A549 (cell line): ENCODE data around the gene DDR2. TPM values are rescaled to one million over a fixed set of nuclear protein-coding genes. Genes with fewer than 3 reads are reported as not detected.

Source experiments
- ATAC-seq, 2 experiments: fragments of 200-7000 bp in 1 of 2; fragments of >200 bp in 1 of 2; cut with Nextera tagmentation in 1 of 2; cut with Tn5 transposase in 1 of 2; 3 replicates each; pipeline versions ENCODE4 v1.8.0 to v1.9.1; 2018 to 2020; ENCODE audit warnings: mild to moderate bottlenecking in 1 of 2, moderate library complexity in 1 of 2
- CTCF ChIA-PET: fragments of 300-600 bp; sonication (Branson Sonifier 250); formaldehyde crosslinking; extraction: SDS; loops from one replicate; lab custom pipeline; 2021; ENCODE audit warnings: antibody characterized with exemption, inconsistent platforms; lab: Yijun Ruan, JAX
- POLR2A ChIA-PET: fragments of 350-600 bp; formaldehyde crosslinking; extraction: SDS; loops from one replicate; lab custom pipeline; 2021; ENCODE audit warnings: antibody characterized with exemption, inconsistent platforms; lab: Yijun Ruan, JAX
- DNase-seq, 2 experiments: peaks; one replicate each; pipeline versions ENCODE4 v3.0.0 to v3.0.0-alpha.2; 2011 to 2016; ENCODE audit warnings: low read depth in 1 of 2, low spot score in 1 of 2
- FAIRE-seq: peaks from 2 replicates; lab custom pipeline; 2011; peaks lifted over from hg19 to GRCh38; lab: Jason Lieb, UNC
- H3K27ac ChIP-seq, 2 experiments: fragments of >200 bp; sonication (Bioruptor Twin); formaldehyde crosslinking; 3 replicates each; pipeline ENCODE4 v1.5.1; 2016 to 2017
- H3K4me1 ChIP-seq: fragments of >200 bp; sonication (Bioruptor Twin); formaldehyde crosslinking; 3 replicates; pipeline ENCODE4 v1.6.1; 2016
- H3K4me2 ChIP-seq: fragments of >200 bp; sonication (Bioruptor Twin); formaldehyde crosslinking; 3 replicates; pipeline ENCODE4 v1.6.1; 2016
- H3K4me3 ChIP-seq: fragments of >200 bp; sonication (Bioruptor Twin); formaldehyde crosslinking; 3 replicates; pipeline ENCODE4 v1.5.1; 2016
- H3K9me3 ChIP-seq: fragments of >200 bp; sonication (Bioruptor Twin); formaldehyde crosslinking; 3 replicates; pipeline ENCODE4 v1.6.1; 2016
- BCL3 ChIP-seq: fragments of >200 bp; sonication (Bioruptor Twin); formaldehyde crosslinking; IDR thresholded peaks from 3 replicates; pipeline ENCODE4 v1.6.1; 2016
- CBX8 ChIP-seq: fragments of 200-600 bp; sonication (generic); IDR thresholded peaks from 2 replicates; pipeline ENCODE4 v1.6.1; 2016
- CHD4 ChIP-seq: fragments of 200-600 bp; sonication (generic); IDR thresholded peaks from 2 replicates; pipeline ENCODE4 v1.6.1; 2016; ENCODE audit warnings: antibody characterized with exemption, mild to moderate bottlenecking, borderline replicate concordance
- EHF ChIP-seq: fragments of 250-450 bp; sonication (Bioruptor Pico); IDR thresholded peaks from 2 replicates; pipeline ENCODE4 v1.5.0; 2020; ENCODE audit warnings: mild to moderate bottlenecking
- ELK1 ChIP-seq: fragments of 150-350 bp; IDR thresholded peaks from 2 replicates; pipeline ENCODE4 v1.6.1; 2014; ENCODE audit warnings: low read depth, mild to moderate bottlenecking, low read length
- EP300 ChIP-seq, 2 experiments: fragments of >200 bp; sonication (Bioruptor Twin); formaldehyde crosslinking; IDR thresholded peaks; 2 replicates in 1 of 2; 3 replicates in 1 of 2; pipeline ENCODE4 v1.6.1; 2016 to 2017
- FOXS1 ChIP-seq: fragments of 250-450 bp; sonication (Bioruptor Pico); IDR thresholded peaks from 2 replicates; pipeline ENCODE4 v1.5.0; 2020; ENCODE audit warnings: mild to moderate bottlenecking, moderate library complexity
- HES2 ChIP-seq: fragments of >200 bp; sonication (Bioruptor Twin); formaldehyde crosslinking; IDR thresholded peaks from 2 replicates; pipeline ENCODE4 v1.6.1; 2016
- HEYL ChIP-seq: fragments of 250-450 bp; sonication (Bioruptor Pico); IDR thresholded peaks from 2 replicates; pipeline ENCODE4 v1.8.0; 2021; ENCODE audit warnings: mild to moderate bottlenecking, moderate library complexity
- HOXB13 ChIP-seq: fragments of 250-450 bp; sonication (Bioruptor Pico); IDR thresholded peaks from 2 replicates; pipeline ENCODE4 v1.5.0; 2020; ENCODE audit warnings: low read depth, mild to moderate bottlenecking, moderate library complexity
- HOXB5 ChIP-seq: fragments of 250-450 bp; sonication (Bioruptor Pico); IDR thresholded peaks from 2 replicates; pipeline ENCODE4 v1.5.0; 2020; ENCODE audit warnings: mild to moderate bottlenecking, moderate library complexity
- JUN ChIP-seq, 2 experiments: fragments of >200 bp; sonication (Bioruptor Twin); formaldehyde crosslinking; IDR thresholded peaks; 2 replicates in 1 of 2; 3 replicates in 1 of 2; pipeline ENCODE4 v1.6.1; 2016 to 2017
- KDM5A ChIP-seq: fragments of 200-600 bp; sonication (generic); IDR thresholded peaks from 2 replicates; pipeline ENCODE4 v1.6.1; 2016; ENCODE audit warnings: antibody characterized with exemption, mild to moderate bottlenecking
- MAFK ChIP-seq: fragments of 450-650 bp; IDR thresholded peaks from 2 replicates; pipeline ENCODE4 v1.6.1; 2014; ENCODE audit not compliant: partially characterized antibody
- MAZ ChIP-seq: fragments of 150-350 bp; IDR thresholded peaks from 2 replicates; pipeline ENCODE4 v1.6.1; 2014; ENCODE audit warnings: antibody characterized with exemption, low read depth, low read length, borderline replicate concordance
- NFE2L2 ChIP-seq: fragments of 150-350 bp; conservative IDR thresholded peaks from 2 replicates; pipeline ENCODE4 v1.6.1; 2014; ENCODE audit warnings: low read length
- NPAS2 ChIP-seq: fragments of 250-450 bp; sonication (Bioruptor Pico); IDR thresholded peaks from 2 replicates; pipeline ENCODE4 v1.8.0; 2022; ENCODE audit warnings: mild to moderate bottlenecking, moderate library complexity, borderline replicate concordance
- NR3C1 ChIP-seq: fragments of >200 bp; sonication (Bioruptor Twin); formaldehyde crosslinking; IDR thresholded peaks from 3 replicates; pipeline ENCODE4 v1.6.1; 2017
- PBX3 ChIP-seq: IDR thresholded peaks from 2 replicates; pipeline ENCODE4 v1.6.1; 2012
- POLR2A ChIP-seq: IDR thresholded peaks from 2 replicates; pipeline ENCODE4 v1.6.1; 2012; ENCODE audit warnings: mild to moderate bottlenecking, low read length
- RAD21 ChIP-seq, 2 experiments: fragments of >200 bp in 1 of 2; sonication (Bioruptor Twin) in 1 of 2; formaldehyde crosslinking in 1 of 2; IDR thresholded peaks in 1 of 2; conservative IDR thresholded peaks in 1 of 2; 2 replicates in 1 of 2; 3 replicates in 1 of 2; pipeline ENCODE4 v1.6.1; 2012 to 2018; ENCODE audit warnings: inconsistent platforms in 1 of 2
- REST ChIP-seq: fragments of 200-600 bp; sonication (generic); IDR thresholded peaks from 2 replicates; pipeline ENCODE4 v1.6.1; 2016; ENCODE audit warnings: antibody characterized with exemption, mild to moderate bottlenecking, moderate library complexity
- SMC3 ChIP-seq: fragments of >200 bp; sonication (Bioruptor Twin); formaldehyde crosslinking; IDR thresholded peaks from 3 replicates; pipeline ENCODE4 v1.6.1; 2018; ENCODE audit warnings: inconsistent platforms
- SREBF2 ChIP-seq: fragments of 450-650 bp; IDR thresholded peaks from 2 replicates; pipeline ENCODE4 v1.6.1; 2014; ENCODE audit warnings: mild to moderate bottlenecking, moderate library complexity
- WGBS: methylation state at CpG from one replicate; pipeline ENCODE4 v1.1.6; 2017; ENCODE audit errors: missing lambda C conversion rate; 5-methylcytosine and 5-hydroxymethylcytosine counted together
- polyA plus RNA-seq, 4 experiments: library from polyadenylated mRNA; depleted of rRNA in 3 of 4; stranded (reverse); fragments of >200 nt; fragmentation: RNase III in 1 of 4; extraction: RNeasy Plus Mini Kit Qiagen cat#74134 plus additional on column Dnase treatment in 1 of 4; gene quantifications; 2 replicates in 3 of 4; 3 replicates in 1 of 4; pipeline ENCODE4 v1.2.3, GENCODE V29; 2011 to 2017

Gene DDR2
- polyA plus RNA-seq, 2 of the 4 experiments (the other 2 are of a cell fraction) = 0.14 to 0.49 TPM

- ChIA-PET CTCF (no interaction called here), POLR2A (no interaction called here)
- no peak for DNase-seq
- Histone ChIP-seq H3K4me3 (no peak overlapping the region), H3K27ac (no peak overlapping the region), H3K4me2 (no peak overlapping the region), H3K9me3 (no peaks in the 10 kb centered on the region), H3K4me1 (no peaks in the 10 kb centered on the region)
- 8% methylated on average over 1 of the region's 1 CpG for WGBS
- TF ChIP-seq BCL3 (no peak), PBX3 (no peak), HOXB13 (CRISPR knock-in tag) (no peak)
- no peak for ATAC-seq
- no peak for FAIRE-seq
Measured at GRCh38 chr1:162829268-162829667, 197.0 kb downstream of the DDR2 start.

- WGBS = 85% methylated on average over 3 of the region's 3 CpGs
- Histone ChIP-seq H3K9me3 (no peaks in the 10 kb centered on the region), H3K4me1 (no peaks in the 10 kb centered on the region), H3K4me2 (no peak overlapping the region), H3K27ac (no peak overlapping the region), H3K4me3 (no peak overlapping the region)
- FAIRE-seq (no peak), ATAC-seq (no peak), DNase-seq (no peak)
- ChIA-PET POLR2A (no interaction called here), CTCF (interaction anchor here (1.1 kb wide), 1 partner anchor 9 kb away, joined by 3 read pairs; no protein-coding TSS in a partner anchor)
- TF ChIP-seq ELK1 (no peak), HEYL (no peak), NR3C1 (no peak), PBX3 (no peak), POLR2A (no peak), SREBF2 (no peak), FOXS1 (CRISPR knock-in tag) (no peak), KDM5A (no peak), MAZ (no peak), HOXB5 (CRISPR knock-in tag) (no peak), JUN (IDR thresholded peaks at IDR 0.05) (no peak), SMC3 (no peak), CBX8 (no peak), EHF (CRISPR knock-in tag) (no peak), RAD21 (conservative IDR thresholded peaks at IDR 0.05 in 1 of 2, IDR thresholded peaks at IDR 0.05 in 1 of 2) (no peak)
Measured at GRCh38 chr1:162832470-162832869, 200.2 kb downstream of the DDR2 start.

- H3K4me3 ChIP-seq = no peak overlapping the region
- no peak for ATAC-seq
- no peak for TF ChIP-seq CHD4
- no peak for TF ChIP-seq HES2
- no peak for TF ChIP-seq HEYL
- TF ChIP-seq EP300 (IDR thresholded peaks at IDR 0.05) = no peak
- TF ChIP-seq NFE2L2 = no peak
- no peak for TF ChIP-seq MAFK
- no peak for TF ChIP-seq ELK1
- TF ChIP-seq NPAS2 (CRISPR knock-in tag) = no peak
- no peak for TF ChIP-seq REST
- TF ChIP-seq, all 56 proteins: peak for 0
- no peak for DNase-seq
- H3K4me2 ChIP-seq = no peak overlapping the region
- no peak for FAIRE-seq
- no peak overlapping the region for H3K27ac ChIP-seq
- H3K4me1 ChIP-seq = no peaks in the 10 kb centered on the region
- POLR2A ChIA-PET = no interaction called here
- CTCF ChIA-PET = interaction anchor here (1.3 to 2.7 kb wide), 4 partner anchors 12 to 340 kb away, joined by 3 to 11 read pairs (median 4); no protein-coding TSS in a partner anchor
- H3K9me3 ChIP-seq = peaks cover 7% of the 10 kb centered on the region; the same call in 2 of the 3 replicates
- 3% methylated on average over 3 of the region's 3 CpGs for WGBS
Measured at GRCh38 chr1:162835157-162835899, 203.1 kb downstream of the DDR2 start.
